Measurements from ENCODE around the gene HSH2D.
"Not testable (repeated sequence)": the region's sequence is repeated elsewhere in the genome, so short reads cannot be mapped to it uniquely, and the experiment has no call there.

HSH2D gene

DNA sequence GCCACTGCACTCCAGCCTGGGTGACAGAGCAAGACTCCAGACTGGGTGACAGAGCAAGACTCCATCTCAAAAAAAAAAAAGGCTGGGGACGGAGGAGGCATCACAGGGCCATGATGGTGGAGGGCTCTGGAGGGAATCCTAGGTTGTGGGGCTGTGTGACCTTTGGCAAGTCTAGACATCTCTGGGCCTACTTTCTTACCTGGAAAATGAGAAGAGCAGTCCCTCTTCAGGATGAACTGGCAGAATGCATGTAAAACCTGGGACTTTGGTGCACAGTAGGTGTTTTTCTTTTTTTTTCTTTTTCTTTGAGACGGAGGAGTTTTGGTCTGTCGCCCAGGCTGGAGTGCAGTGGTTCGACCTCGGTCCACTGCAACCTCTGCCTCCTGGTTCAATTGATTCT lies 16.2 kb downstream of the HSH2D start:
- DNase-seq: no peak

DNA sequence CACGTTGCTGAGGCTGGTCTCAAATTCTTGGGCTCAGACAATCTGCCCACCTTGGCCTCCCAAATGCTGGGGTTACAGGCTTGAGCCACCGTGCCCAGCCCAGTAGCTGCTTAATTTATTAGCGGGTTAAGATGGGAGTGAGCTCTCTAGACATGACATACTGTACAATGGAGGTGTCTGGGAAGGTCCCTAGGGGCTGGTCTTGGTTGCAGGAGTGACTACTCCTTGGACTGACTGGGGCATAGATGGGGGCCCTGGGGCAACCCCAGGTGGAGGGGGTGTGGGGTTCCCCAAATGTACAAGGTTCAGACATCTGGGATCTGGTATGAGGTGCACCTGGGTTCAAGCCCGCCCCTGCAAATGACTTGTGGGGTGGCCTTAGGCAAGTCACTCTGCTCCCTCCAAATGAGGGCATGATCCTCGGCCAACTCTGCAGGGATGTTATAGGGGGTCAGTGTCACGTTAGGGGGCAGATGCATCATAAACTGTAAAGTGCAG lies 17.0 kb downstream of the HSH2D start:
- no peak for DNase-seq

DNA sequence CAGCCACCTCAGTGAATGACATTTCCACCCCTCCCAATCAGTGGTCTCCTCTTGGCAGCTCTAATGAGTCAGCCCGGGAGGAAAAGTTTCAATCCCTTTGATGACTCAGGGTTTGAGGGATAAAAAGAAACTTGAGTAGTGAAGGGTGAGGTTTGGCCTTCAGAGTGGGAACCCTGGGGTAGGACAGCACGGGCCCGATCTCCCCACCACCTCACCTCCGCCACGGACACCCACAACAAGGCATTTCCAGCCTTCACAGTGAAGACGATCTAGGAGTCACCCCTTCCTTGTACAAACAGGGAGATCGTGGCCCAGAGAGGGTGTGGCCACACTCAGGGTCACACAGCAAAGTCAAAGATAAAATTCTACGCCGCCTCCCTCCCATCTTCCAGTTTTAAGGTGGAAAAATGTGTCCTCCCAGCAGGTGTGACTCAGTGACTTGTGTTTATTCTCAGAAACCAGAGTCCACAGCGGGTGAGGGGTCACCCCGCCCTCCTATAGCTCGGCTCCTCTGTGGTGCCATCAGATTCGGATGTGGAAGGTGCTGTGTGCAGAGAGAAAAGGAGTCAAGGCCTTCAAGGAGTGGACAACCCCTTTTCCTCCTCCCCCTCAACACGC lies 17.6 kb downstream of the HSH2D start:
- no peak for DNase-seq

DNA sequence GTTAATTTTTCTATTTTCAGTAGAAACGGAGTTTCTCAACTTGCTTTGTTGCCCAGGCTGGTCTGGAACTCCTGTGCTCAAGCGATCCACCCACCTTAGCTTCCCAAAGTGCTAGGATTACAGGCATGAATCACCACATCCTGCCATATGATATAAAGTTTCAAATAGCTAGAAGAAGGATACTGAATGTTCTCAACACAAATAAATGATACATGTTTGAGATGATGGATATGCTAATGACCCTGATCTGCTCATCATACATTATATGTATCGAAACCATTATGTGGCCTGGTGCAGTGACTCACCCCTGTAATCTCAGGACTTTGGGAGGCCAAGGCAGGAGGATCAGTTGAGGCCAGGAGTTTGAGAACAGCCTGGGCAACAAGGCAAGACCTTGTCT lies 18.4 kb downstream of the HSH2D start:
- DNase-seq: no peak

DNA sequence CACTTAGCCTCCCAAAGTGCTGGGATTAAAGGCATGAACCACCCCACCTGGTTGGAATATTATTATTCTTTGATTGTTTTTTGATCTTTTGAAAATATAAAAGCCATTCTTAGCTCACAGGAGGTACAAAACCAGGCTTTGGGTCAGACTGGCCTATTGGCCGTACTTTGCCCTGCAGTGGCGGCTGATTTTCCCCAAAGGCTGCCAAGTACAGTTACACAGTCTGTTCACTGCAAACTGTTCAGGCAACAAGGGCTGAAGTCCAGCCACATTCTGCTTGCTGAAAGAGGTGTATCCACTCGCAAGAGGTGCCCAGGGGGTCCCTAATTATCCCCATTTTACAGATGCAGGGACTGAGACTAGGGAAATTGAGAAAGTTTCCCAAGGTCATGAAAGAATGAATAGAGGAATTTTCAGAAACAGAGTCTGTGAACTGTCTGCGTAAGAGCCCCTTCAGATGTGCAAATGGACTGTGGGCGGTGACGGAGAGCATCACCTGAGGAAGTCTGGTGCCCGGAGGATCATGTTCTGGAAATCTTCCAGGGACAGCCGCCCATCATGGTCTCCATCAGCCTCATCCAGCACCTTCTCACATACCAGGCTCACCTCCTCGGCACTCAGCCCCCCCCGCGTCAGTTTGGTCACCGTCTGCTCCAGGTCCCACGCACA lies 20.9 kb downstream of the HSH2D start:
- DNase-seq: no peak

DNA sequence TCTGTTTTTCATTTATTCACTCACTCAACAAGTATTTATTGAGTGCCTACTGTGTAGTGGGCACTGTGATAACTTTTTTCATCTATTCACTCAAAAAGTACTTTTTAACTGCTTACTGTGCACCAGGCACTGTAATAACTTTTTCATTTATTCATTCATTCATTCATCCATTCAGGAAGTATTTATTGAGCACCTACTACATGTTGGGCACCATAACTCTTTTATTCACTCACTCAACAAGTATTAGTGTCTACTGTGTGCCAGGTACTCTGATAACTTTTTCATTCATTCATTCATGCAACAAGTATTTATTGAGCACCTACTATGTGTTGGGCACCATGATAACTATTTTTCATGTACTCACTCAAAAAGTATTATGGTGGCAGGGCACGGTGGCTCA lies 22.9 kb downstream of the HSH2D start:
- no peak for DNase-seq

DNA sequence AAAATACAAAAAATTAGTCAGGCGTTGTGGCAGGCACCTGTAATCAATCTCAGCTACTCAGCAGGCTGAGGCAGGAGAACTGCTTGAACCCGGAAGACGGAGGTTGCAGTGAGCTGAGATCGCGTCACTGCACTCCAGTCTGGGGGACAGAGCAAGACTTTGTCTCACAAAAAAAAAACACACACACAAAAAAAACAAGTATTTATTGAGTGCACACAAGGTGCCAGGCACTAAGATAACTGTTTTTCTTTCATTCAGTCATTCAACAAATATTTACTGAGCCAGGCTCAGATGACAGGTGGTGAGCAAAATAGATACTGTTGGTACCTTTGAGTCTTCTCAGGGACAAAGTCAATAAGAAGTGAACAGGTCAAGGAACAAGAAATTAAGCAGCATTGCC lies 23.6 kb downstream of the HSH2D start:
- DNase-seq: no peak

DNA sequence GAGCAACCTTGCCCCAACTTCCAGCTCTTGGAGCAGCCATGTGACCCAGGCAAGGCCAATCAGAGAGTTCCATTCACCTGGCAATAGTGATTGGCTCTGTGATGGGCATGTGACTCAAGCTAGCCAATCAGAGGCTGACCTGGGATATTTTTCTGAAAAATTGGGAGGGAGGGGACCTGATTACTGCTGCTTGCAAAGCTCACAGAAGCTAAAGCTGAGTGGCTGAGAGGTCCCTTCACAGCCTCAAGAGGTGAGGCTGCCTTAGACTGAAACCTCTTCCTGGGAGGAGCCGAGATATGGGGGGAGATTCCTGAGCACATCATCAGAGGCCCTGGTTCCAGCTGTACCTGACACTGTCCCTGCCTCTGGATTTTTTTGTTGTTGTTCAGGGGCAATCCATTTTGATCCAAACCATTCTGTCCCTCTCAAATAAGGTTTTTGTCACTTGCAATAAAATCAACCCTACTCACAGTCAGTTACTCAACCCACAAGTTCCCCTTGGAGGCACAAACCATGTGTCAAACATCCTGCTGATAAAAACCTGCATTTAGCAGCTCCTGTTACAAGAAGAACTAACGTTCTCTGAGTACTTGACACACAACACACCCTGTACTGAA lies 25.1 kb downstream of the HSH2D start:
- no peak for DNase-seq

DNA sequence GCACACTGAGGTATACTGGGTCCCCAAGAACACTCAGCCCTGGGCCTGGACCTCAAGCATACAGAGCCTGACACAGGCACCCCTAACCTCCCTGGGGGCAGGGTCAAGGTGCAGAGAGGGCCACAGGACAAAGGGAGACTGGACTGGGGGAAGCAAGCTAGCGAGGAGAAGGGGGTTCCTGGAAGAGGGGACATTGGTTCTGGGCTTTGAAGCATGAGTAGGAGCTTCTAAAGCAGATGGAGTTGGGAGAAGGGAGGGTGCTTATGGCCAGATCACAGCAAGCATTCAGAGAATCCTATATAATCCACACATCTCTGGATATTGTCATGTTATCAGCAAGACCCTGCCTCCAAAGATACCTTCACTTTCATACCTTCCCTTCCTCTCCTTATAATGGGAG lies 26.6 kb downstream of the HSH2D start:
- no peak for DNase-seq

DNA sequence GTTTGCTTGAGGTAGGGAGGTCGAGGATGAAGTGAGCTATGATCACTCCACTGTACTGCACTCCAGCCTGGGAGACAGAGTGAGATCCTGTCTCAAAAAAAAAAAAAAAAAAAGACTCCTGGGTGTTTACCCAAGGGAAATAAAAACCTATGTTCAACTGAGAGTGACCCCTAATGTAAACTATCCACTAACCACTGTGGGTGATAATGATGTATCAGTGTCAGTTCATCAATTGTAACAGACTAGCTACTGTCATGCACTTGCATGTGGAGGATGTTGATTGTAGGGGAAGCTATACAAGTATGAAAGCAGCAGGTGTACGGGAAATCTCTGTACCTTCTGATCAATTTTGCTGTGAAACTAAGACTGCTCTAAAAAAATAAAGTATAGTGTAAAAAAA lies 32.5 kb downstream of the HSH2D start:
- no peak for DNase-seq

DNA sequence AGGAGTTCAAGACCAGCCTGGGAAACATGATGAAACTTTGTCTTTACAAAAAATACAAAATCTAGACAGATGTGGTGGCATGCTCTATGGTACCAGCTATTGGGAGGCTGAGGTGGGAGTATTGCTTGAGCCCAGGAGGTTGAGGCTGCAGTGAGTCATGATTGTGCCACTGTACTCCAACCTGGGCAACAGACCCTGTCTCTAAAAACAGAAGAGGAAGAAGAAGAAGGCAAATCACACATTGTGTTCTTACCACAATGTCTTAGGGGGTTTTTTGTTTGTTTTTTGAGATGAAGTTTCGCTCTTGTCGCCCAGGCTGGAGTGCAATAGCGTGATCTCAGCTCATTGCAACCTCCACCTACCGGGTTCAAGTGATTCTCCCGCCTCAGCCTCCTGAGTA lies 35.4 kb downstream of the HSH2D start:
- not testable (repeated sequence) for DNase-seq

DNA sequence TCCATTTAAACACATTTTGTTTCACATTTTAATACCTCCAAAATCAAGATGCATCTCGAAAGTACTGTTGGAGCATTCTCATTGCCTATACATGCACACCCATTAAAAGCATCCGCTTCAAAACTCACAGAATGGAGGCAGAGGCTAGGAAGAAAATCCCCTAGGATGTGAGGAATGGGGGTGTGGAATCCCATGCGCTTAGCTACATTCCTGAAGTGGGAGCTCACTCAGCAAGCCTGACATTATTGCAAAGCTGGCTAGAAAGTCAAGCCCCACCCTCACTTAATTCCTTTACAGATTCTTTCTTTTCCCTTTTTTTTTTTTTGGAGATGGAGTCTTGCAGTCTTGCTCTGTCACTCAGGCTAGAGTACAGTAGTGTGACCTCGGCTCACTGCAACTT lies 37.1 kb downstream of the HSH2D start:
- DNase-seq: no peak

DNA sequence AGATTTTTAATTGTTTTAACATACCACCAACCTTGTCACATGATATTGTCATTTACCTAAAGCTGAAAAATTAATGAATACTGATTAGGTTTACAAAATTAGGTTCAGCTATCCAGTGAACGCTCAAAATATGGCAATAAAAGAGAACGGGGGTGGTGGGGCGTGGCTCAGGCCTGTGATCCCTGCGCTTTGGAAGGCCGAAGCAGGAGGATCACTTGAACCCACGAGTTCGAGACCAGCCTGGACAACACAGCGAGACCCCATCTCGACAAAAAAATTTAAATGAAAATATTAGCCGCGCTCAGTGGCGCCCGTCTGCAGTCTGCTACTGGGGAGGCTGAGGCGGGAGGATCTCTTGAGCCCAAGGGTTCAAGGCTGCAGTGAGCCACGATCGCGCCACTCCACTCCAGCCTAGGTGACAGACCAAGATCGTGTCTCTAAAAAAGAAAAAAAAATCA lies 41.2 kb downstream of the HSH2D start:
- DNase-seq: no peak

DNA sequence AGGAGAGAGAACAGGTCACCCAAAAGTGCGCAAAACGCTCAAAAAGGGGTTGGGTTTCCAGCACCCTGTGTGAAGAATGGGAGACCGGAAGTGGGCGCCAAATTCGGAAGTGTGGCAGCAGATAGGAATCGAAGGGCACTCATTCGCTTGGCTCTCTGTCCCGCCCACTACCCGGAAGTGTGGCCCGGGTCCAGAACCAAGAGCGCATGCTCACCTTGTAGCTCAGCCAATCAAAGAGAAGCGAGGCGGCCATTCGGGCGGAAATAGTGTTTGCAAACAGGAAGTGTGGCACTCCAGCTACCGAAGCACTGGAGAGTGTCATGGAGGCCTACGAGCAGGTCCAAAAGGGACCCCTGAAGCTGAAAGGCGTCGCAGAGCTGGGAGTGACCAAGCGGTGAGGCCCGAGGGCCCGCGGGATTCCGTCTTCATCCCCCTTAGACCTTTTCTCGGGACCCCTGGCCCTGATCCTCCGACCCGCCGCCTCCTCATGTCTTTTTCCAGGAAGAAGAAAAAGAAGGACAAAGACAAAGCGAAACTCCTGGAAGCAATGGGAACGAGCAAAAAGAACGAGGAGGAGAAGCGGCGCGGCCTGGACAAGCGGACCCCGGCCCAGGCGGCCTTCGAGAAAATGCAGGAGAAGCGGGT lies 41.8 kb downstream of the HSH2D start, which contains the start of gene FAM32A:
Gene FAM32A (plus strand): TSS at position 288 of the 645 bp plus-strand sequence. CDS start 33 bp downstream, at position 321.
- DNase-seq: peak; percentile 96

DNA sequence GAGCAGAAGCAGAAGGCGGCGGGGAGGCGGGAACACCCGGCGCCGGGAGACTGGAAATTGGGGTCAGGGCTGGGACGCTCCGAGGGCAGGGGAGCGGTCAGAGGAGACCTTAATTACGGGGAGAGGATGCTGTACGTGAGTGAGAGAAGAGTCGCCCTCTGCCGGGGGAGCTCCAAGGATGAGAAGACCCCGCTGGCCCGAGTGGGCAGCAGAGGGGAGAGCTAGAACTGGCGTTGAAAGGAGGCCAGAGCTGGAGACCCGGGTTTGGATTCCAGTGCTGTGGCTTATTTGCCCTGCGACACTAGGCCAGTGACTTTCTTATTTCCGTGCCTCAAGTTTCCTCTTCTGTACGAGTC lies 42.3 kb downstream of the HSH2D start:
- no peak for DNase-seq

DNA sequence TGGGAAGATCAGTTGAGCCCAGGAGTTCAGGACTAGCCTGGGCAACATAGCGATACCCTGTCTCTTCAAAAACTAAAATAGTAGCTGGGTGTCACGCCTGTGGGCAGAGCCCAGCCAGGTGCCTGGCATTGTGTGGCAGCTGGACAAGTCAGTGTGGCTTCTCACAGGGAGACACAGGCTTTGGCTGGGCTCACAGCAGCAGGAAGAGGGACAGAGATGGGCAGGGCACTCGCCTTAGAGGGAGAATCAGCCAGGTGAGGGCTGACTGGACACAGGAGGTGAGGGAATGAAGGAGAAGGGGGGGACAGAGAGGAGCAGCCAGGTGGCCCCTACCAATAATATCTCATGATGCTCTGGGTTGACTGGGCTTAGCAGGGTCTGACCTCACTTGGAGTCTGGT lies 45.0 kb downstream of the HSH2D start:
- DNase-seq: no peak

DNA sequence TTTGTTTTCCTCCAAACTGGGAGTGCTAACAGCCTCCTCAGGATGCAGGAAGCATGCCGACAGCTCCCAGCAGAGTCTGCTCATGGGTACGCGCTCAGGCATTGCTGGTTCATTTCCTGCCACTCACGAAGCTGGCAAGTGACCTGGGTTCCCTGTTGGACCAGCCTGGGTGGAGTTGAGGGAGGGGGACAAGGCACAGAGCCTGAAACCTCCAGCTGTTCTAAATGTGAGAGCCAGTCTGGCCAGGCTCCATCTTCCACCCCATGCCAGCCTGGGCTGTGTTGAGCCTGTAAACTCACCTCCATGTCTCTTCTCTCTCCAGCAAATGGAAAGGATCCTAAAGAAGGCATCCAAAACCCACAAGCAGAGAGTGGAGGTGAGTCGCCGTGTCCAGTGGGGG lies 46.7 kb downstream of the HSH2D start:
- DNase-seq: no peak

DNA sequence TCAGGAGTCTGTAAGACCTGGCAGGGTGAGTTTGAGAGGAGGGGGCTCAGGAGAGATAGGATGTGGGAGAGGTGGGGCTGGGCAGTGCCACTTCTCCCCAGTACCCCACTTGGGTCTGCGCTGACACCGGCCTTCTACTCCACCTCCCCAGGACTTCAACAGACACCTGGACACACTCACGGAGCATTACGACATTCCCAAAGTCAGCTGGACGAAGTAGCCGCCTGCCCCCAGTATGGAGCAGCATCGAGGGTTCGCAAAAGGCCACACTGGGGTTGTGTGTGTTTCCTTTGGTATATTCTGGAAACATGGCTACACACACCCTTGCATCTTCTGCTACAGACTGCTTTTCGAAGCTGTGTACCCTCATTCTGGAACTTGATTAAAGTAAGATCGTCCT lies 47.3 kb downstream of the HSH2D start:
- DNase-seq: no peak

DNA sequence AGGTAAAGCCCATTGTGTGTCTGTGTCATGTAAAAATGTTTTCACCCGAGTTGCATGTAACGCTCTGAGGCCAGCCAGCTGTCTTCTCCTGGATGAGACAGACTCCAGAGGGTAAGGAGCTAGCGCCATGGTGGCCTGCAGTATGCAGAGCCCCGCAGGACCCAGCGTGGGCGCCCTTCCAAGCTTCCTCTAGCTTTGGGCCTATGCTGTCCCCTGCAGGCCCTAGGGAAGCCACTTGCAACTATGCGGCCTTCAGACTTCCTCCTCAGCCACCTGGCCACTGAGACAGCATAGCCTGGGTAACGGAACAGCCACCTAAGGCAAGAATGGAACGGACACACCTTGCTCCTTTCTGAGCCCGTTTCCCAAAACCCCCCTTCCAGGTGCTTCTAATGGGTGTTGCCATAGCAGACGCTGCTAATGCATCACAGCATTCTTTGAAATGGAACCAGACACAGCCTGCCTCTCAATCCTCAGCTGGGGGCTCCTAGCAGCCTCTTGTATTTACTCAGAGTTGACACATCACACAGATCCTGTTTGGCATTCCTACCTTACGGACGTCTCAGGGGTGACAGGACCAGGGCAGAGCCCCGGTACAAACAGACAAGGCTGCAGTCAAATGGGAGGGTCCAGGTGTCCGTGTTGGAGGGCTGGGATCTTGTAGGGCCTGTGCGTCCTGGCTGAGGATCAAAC lies 47.9 kb downstream of the HSH2D start:
- no peak for DNase-seq

DNA sequence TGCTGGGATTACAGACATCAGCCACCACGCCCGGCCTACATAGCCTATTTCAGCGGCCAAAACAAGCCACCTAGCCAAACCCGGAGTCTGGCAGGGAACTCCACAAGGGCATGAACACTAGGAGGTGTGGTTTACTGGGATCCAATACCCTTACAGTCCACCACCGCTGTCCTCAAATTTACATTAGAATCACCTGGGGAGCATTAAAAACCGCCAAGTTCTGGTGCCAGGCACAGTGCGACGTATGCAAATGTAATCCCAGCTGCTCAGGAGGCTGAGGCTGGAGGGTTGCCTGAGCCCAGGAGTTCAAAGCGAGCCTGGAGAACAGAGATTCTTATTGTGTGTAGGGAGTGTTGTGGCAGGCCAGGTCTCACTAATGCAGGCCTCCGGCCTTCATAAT lies 50.0 kb downstream of the HSH2D start:
- no peak for DNase-seq

DNA sequence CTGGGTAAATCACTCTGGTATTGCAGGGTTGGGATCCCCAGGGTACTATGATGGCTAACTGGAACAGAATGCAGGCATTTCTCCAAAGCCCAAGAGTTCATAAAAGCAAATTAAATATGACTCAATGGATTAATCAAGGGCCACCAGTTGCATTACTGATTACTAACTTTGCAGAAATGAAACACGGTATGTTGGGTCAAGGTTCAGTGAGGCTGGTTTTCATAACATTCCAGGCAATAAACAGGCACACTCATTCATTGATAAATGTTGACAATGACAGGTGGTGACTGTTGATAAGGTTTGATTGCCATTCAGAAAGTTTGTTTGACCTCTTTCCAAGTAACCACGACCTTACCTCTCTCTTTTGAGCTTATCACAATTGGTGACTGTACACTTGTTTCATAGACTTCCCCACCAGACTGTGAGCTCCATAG lies 53.7 kb downstream of the HSH2D start:
- no peak for DNase-seq

DNA sequence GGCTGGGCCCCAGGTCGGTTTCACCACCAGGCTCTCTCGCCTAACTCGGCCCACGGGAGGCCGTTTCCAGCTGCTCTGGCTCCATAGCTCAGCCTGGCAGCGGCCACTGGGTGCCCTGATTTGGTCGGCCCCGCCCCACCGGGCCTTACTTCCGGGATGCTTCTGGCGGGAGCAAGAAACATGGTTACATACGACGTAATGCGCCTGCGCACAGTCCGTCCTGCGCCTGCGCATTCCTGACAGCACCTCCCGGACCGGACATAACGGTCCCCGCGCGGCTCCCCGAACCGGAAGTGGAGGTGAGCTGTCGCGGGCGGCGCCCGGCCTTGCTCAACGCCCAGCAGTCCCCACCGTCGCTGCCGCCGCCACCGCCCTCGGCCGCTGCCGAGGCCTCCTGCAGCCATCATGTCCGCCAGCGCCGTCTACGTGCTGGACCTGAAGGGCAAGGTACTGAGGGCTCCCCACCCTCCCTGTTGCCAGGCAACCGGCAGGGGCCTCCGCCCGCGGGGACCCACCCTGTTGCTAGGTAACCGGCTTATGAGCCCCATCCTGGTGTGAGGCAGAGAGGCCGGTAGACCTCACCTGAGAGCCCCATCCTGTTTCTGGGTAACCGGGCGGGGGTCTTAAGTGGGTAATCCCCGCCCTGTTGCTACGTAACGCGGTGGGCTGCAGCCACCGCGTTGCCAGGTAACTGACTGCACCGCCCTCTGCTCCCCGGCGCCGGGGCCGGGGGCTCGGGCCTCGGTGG lies 54.3 kb downstream of the HSH2D start, which contains the start of gene AP1M1:
Gene AP1M1 (plus strand): TSS at position 290 of the 748 bp plus-strand sequence. CDS start 116 bp downstream, at position 406.
- DNase-seq: peak; percentile 97

DNA sequence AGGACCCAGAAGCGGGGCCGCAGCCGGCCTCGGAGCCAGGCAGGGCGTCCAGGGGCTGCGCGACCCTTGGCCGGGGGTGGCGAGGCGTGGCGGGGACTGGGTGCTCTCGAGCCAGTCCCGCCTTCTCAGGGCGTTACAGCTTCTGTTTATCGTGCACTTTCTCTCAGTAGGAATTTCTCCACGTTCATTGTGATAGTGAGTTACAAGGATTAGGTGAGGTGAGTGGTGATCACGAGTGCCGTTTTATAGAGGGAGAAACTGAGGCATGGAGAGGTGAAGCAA lies 54.8 kb downstream of the HSH2D start:
- DNase-seq: no peak

Data from DMS79 treated with DMSO at 0.1 percent for 48 hours (cell line).